Left ventricle myocardium inferior (tissue), 1 donor: ENCODE measurements around the gene RBM48. TPM values are rescaled to one million over a fixed set of nuclear protein-coding genes. Genes with fewer than 3 reads are reported as not detected.
A peak's percentile ranks its signal among the peaks of the same experiment; 100 is the strongest.

ENCODE experiments used
- DNase-seq: peaks from one replicate; pipeline ENCODE4 v3.0.0-alpha.2; 2020
- H3K27ac ChIP-seq: fragments of 200-600 bp; replicated peaks from 2 replicates; pipeline ENCODE4 v1.8.0; 2021
- H3K27me3 ChIP-seq: fragments of 200-600 bp; 2 replicates; pipeline ENCODE4 v1.8.0; 2021; ENCODE audit warnings: low read depth
- H3K36me3 ChIP-seq: fragments of 200-600 bp; 2 replicates; pipeline ENCODE4 v1.8.0; 2021
- H3K4me1 ChIP-seq: fragments of 200-600 bp; 2 replicates; pipeline ENCODE4 v1.8.0; 2021
- H3K4me3 ChIP-seq: fragments of 200-600 bp; 2 replicates; pipeline ENCODE4 v1.8.0; 2021; ENCODE audit warnings: mild to moderate bottlenecking, moderate library complexity
- H3K9me3 ChIP-seq: fragments of 200-600 bp; replicated peaks from 2 replicates; pipeline ENCODE4 v1.8.0; 2021
- intact Hi-C: fragments of 100-400 bp; cut with micrococcal nuclease; formaldehyde crosslinking; loops from one replicate; pipeline ENCODE4 v1.11.0; 2022
- total RNA-seq: library from RNA; stranded (reverse); fragmentation: NEBNext Ultra II Directional; extraction: Animal tissue kit (Norgen Biotek cat#: 25700); gene quantifications from one replicate; pipeline ENCODE4 v1.2.1, GENCODE V29; 2021
- TF ChIP-seq, protein P1 (sequence below): fragments of 200-600 bp; IDR thresholded peaks from 2 replicates; pipeline ENCODE4 v1.8.0; 2021; ENCODE audit warnings: antibody characterized with exemption, mild to moderate bottlenecking, borderline replicate concordance
- donor health status: DM: no; HTN: yes; CAD: no; lungs with severe emphysema.

RBM48 gene
- total RNA-seq, 1 donor from 2014 or later = 14.1 TPM

DNA sequence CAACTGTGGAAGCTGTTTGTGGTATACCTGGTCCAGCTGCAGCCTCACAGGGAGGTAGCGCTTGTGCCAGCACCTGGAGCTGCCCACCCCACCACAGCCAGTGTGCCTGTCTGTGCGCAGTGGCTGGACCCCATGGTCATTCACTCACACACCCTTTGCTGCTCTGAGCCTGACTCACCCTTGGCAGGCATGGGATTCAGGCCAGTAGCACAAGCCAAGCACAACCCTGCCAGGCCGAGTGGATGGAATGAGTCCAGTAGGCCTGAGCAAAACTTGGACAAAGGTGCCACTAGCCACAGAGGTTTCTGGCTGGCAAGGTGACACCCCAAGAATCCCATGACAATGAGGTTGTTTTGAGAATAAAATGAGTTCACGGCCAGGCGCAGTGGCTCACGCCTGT, 19.0 kb downstream of the RBM48 start:
- TF ChIP-seq, protein P1, sequence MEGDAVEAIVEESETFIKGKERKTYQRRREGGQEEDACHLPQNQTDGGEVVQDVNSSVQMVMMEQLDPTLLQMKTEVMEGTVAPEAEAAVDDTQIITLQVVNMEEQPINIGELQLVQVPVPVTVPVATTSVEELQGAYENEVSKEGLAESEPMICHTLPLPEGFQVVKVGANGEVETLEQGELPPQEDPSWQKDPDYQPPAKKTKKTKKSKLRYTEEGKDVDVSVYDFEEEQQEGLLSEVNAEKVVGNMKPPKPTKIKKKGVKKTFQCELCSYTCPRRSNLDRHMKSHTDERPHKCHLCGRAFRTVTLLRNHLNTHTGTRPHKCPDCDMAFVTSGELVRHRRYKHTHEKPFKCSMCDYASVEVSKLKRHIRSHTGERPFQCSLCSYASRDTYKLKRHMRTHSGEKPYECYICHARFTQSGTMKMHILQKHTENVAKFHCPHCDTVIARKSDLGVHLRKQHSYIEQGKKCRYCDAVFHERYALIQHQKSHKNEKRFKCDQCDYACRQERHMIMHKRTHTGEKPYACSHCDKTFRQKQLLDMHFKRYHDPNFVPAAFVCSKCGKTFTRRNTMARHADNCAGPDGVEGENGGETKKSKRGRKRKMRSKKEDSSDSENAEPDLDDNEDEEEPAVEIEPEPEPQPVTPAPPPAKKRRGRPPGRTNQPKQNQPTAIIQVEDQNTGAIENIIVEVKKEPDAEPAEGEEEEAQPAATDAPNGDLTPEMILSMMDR = no peak
- peak; percentile 41 for DNase-seq
- Histone ChIP-seq H3K27me3 (no peaks in the 10 kb centered on the region), H3K9me3 (no peaks in the 10 kb centered on the region), H3K4me1 (peaks cover 34% of the 10 kb centered on the region), H3K4me3 (no peak overlapping the region), H3K27ac (peak overlapping the region; percentile 66), H3K36me3 (no peaks in the 10 kb centered on the region)
- intact Hi-C loops = no loop called here

DNA sequence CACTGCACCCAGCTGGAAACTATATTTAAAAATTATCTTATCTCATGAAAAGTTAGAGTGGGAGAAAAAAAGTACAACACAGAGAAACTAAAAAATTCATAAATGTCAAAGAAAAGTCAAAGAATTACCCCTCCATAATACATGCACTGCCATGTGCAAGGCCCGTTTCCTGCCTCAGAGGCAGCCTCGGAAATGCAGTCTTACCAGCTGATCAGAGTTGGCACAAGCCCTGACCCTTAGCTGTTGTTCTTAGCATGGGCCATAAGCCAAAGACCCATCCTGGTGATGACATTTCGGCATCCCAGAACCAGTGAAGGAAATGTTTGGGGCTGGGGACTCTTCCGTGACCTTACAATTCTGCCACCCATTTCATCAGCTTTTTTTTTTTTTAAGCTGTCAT, 21.6 kb downstream of the RBM48 start:
- TF ChIP-seq, protein P1 = no peak
- no peak overlapping the region for H3K4me3 ChIP-seq
- DNase-seq = no peak
- H3K27me3 ChIP-seq = no peaks in the 10 kb centered on the region
- peaks cover 34% of the 10 kb centered on the region for H3K4me1 ChIP-seq
- peak overlapping the region; percentile 45 for H3K27ac ChIP-seq
- no peaks in the 10 kb centered on the region for H3K36me3 ChIP-seq
- H3K9me3 ChIP-seq = no peaks in the 10 kb centered on the region
- intact Hi-C loops = no loop called here

DNA sequence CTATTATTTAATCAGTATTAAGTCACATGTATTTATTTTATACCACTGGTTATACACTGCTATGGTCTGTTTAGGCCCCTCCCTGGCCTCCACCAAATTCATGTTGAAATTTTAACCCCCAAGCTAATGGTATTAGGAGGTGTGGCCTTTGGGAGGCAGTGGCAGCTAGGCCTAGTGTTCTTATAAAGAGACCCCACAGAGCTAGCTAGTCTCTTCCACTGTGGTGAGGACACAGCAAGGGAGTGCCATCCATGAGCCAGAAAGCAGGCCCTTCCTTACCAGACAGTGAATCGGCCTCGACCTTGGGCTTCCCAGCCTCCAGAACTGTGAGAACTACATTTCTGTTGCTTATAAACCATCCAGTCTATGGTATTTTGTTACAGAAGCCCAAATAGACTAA, 28.7 kb downstream of the RBM48 start:
- TF ChIP-seq, protein P1 = no peak
- H3K9me3 ChIP-seq = no peaks in the 10 kb centered on the region
- H3K4me3 ChIP-seq = no peak overlapping the region
- intact Hi-C loops = no loop called here
- peaks cover 7% of the 10 kb centered on the region for H3K4me1 ChIP-seq
- no peak overlapping the region for H3K27ac ChIP-seq
- H3K27me3 ChIP-seq = no peaks in the 10 kb centered on the region
- no peak for DNase-seq
- H3K36me3 ChIP-seq = peaks cover 16% of the 10 kb centered on the region

DNA sequence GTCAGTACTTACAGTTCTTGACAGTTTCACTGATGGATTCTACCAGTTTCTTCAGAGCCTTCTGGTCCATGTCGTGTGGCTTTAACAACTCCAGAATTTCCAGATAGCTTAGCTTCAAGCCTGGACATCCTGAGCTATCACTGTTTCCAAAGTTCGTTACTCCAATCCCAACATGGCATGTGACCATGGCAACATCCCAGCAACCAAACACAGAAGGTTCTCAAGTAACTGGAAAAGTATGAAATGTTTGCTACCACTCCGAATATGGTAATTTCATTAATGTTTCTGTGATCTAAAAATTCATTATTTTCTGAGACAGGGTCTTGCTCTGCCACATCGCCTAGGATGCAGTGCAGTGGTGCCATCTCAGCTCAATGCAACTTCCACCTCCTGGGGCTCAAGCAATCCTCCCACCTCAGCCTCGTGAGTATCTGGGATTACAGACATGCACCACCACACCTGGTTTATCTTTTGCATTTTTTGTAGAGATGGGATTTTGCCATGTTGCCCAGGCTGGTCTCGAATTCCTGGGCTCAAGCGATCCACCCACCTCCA, 29.3 kb downstream of the RBM48 start:
- Histone ChIP-seq H3K27ac (no peak overlapping the region), H3K4me1 (peaks cover 7% of the 10 kb centered on the region), H3K9me3 (no peaks in the 10 kb centered on the region), H3K27me3 (no peaks in the 10 kb centered on the region), H3K4me3 (no peak overlapping the region), H3K36me3 (peaks cover 18% of the 10 kb centered on the region)
- intact Hi-C loops = no loop called here
- no peak for DNase-seq
- TF ChIP-seq, protein P1 = no peak

DNA sequence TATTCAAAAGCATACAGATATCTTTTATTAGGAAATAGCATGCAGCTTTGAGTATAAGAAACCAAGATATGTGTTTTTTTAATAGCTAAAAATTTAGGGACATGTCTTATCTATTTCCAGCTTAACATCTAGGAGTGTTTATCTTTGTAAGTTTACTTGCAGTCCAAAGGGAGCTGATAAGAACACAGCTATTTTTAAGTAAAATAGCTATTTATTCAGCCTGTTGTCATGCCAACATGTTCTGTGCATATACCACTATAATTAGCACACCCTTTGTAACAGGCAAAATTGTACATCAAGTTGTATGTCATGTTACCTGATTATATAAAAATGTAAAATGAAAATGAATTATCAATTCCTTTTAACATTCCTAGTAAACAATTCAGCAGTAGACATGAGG, 32.0 kb downstream of the RBM48 start:
- no peak overlapping the region for H3K4me3 ChIP-seq
- H3K9me3 ChIP-seq = no peaks in the 10 kb centered on the region
- peaks cover 43% of the 10 kb centered on the region for H3K36me3 ChIP-seq
- intact Hi-C loops = no loop called here
- no peak overlapping the region for H3K27ac ChIP-seq
- H3K27me3 ChIP-seq = no peaks in the 10 kb centered on the region
- peaks cover 7% of the 10 kb centered on the region for H3K4me1 ChIP-seq
- TF ChIP-seq, protein P1 = no peak
- no peak for DNase-seq
